GM19043 (cell line): ENCODE data around the gene CPNE7.

Source experiments
- ATAC-seq: cut with Tn5 transposase; IDR thresholded peaks from one replicate; pipeline ENCODE4 v1.9.1; 2021; ENCODE audit warnings: low read depth; ENCODE audit not compliant: unreplicated experiment

The CPNE7 gene

DNA sequence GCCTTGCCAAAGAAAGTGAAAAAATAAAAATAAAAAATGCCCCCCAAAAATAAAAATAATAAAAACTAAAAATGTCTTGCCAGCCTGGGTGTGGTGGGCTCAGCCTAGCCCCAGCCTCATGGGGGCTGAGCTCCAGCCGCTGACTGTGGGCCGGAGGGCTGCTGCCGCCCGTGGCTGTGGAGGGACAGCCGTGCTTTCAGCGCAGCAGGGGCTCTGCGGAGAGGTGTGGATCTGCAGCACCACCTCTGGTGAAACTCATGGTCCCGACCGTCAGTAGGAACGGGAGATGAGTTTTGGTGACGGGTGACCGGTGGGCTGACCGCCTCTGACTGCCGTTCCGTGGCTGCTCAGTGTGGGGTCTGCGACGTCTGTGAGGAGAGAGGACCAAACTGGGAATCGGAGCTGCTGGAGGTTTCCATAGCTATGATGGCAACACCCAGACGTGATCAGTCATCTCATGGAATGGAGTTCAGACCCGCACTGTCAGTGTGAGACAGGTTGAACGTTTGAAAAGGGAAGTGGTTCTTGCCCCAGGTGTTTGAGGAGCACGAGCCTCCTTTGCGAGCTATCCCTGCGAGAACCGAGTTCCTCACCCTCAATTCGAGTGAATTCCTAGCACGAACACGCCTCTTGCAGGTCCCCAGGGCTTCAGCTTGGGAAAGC lies 27.1 kb upstream of the CPNE7 start:
- ATAC-seq = no peak

DNA sequence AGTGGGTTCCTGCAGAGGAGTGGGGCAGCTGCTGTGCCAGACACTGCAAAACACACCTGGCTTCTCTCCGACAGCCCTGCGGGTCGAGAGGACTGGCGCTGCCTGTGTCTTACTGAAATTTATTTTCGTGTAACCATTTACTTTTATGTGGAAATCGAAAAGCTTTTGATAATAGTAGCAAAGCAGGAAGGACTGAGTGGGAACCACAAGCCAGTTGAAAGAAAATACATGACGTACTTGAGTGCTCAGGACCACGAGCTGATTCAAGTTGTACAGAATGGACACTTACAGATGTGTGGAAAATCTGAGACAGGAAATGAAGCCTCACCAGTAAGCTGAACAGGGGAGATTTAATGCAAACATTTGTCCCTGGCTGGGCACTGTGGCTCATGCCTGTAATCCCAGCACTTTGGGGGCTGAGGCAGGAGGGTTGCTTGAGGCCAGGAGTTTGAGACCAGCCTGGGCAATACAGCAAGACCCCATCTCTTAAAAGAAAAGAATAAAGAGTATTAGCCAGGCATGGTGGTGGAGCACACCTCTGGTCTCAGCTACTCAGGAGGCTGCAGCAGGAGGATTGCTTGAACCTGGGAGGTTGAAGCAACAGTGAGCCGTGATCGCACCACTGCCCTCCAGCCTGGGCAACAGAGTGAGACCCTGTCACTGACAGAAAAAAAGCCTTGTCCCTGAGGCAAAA lies 26.4 kb upstream of the CPNE7 start:
- no peak for ATAC-seq

DNA sequence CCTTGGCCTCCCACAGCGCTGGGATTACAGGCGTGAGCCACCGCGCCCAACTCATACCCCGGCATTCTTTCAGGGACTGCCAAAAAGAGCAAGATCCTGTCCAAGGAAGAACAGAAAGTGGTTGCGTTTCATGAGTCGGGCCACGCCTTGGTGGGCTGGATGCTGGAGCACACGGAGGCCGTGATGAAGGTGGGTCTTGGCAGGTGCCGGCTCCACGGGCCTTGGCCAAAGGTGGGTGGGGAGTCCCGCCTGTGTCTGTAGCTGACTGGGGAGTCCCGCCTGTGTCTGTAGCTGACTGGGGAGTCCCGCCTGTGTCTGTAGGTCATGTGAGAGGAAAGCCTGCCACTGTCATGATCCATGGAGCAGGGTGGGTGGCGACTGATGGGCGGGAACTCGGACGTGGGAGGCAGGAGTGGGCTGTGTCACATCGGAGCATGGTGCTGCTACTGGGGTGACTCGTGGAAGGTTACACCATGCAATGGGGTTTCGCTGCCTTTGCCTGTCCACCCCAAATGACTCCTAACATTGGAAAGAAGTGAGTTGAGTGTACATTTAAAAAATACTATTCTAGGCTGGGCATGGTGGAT lies 25.0 kb upstream of the CPNE7 start:
- no peak for ATAC-seq

DNA sequence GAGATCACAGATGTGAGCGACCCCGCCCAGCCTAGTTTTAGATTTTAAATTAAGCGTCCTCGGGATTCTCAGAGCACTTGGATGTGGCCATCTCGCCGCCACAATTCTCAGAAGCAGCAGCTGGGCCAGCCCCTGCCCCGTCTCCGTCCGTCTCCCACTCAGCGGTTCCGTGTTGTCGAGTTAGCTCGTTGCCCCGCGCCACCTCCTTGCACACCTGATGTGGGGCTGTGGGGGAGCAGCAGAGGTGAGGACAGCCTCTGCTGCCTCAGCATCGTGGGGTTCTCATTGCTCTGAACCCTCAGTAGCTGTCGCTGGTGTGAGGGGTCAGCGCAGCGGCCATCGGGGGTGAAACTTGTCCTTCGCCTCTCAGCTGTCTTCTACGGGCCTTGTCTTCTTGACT lies 23.2 kb upstream of the CPNE7 start:
- ATAC-seq = no peak

DNA sequence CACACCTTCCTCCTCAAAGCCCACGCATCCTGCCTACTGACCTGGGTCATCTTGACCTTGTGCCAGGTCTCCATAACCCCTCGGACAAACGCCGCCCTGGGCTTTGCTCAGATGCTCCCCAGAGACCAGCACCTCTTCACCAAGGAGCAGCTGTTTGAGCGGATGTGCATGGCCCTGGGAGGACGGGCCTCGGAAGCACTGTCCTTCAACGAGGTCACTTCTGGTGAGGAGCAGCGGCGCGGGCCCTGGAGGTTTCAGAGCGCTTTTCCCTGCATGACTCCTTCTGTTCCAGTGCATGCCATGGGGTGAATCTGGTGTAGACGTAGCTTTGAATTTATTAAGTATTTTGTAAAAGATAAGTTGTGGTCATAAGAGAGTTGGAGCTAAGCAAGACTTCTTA lies 22.6 kb upstream of the CPNE7 start:
- ATAC-seq = no peak

DNA sequence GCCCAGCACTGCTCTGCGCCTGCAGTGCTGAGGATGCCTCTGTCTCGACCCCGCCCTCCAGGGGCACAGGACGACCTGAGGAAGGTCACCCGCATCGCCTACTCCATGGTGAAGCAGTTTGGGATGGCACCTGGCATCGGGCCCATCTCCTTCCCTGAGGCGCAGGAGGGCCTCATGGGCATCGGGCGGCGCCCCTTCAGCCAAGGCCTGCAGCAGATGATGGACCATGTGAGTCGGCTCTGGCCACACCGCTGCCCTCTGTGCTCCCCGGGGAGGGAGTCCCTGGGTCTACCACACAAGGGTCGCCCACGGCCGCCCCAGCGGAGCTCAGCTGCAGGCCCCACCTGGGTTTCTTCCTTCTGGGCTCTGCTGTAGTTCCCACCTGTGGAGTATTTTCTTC lies 21.8 kb upstream of the CPNE7 start:
- ATAC-seq = no peak

DNA sequence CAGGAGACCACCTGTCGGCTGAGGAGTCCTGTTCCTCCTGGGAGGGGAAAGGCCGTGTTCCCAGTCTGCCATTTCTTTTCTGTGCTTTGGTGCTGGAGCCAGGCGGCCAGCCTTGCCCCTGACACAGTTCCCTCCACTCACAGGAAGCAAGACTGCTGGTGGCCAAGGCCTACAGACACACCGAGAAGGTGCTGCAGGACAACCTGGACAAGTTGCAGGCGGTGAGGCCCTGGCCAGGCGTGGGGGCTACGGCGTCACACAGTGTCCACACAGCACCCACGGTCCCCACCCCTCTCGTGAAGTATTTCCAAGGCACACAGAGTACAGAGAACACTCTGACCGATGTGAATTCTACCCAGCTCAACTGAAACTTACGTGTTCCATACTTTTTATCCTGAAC lies 21.2 kb upstream of the CPNE7 start:
- no peak for ATAC-seq

DNA sequence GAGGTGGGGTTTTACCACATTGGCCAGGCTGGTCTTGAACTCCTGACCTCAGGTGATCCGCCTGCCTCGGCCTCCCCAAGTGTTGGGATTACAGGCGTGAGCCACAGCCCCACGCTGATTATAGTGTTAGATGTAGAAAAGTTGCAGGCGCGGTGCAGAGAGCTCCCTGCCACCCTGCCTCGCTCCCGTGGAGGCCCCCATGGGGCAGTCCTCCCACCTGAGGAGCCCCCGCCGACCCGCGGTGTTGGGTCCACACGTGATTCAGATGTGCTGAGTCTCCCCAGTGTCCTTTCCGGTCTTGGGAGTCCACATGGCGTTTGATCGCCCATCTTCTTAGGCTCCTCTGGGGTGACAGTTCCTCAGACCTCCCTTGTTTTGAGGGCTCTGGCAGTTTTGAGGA lies 20.3 kb upstream of the CPNE7 start:
- ATAC-seq = no peak

DNA sequence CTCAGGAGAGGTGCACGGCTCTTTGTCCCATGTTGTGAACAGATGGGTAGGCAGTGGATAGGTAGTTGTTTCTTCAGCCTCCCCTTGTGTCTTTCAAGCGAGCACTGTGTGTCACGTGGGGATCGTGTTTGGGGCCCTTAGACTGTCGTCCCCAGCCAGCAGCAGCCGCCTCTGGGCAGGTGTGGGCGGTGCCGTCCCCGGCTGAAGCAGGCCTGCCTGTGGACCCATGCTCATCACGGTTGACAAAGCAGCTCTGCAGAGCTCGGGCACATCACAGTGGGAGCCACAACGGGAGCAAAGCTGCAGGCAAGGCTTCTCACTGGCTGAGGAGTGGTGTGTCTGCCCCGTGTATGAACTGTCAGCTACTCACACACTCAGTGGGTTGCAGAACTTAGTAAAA lies 19.8 kb upstream of the CPNE7 start:
- ATAC-seq = no peak

DNA sequence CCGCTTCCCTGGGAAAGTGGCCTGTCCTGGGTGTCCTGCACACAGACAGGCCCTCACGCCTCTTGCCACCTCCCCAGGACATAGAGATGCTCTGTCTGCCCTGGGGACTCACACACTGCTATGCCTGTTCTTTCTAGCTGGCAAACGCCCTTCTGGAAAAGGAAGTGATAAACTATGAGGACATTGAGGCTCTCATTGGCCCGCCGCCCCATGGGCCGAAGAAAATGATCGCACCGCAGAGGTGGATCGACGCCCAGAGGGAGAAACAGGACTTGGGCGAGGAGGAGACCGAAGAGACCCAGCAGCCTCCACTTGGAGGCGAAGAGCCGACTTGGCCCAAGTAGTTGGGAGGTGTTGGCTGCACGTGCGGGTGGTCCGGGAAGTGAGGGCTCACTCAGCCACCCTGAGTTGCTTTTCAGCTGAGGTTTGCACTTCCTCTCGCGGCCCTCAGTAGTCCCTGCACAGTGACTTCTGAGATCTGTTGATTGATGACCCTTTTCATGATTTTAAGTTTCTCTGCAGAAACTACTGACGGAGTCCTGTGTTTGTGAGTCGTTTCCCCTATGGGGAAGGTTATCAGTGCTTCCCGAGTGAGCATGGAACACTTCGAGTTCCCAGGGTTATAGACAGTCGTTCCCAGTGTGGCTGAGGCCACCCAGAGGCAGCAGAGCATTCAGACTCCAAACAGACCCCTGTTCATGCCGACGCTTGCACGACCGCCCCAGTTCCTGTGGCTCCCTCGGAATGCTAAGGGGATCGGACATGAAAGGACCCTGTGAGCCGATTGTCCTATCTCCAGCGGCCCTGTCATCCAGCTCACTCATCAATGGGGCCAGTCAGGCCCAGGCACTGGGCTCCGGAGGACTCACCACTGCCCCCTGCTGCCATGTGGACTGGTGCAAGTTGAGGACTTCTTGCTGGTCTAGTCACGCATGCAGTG lies 18.5 kb upstream of the CPNE7 start:
- ATAC-seq = no peak

DNA sequence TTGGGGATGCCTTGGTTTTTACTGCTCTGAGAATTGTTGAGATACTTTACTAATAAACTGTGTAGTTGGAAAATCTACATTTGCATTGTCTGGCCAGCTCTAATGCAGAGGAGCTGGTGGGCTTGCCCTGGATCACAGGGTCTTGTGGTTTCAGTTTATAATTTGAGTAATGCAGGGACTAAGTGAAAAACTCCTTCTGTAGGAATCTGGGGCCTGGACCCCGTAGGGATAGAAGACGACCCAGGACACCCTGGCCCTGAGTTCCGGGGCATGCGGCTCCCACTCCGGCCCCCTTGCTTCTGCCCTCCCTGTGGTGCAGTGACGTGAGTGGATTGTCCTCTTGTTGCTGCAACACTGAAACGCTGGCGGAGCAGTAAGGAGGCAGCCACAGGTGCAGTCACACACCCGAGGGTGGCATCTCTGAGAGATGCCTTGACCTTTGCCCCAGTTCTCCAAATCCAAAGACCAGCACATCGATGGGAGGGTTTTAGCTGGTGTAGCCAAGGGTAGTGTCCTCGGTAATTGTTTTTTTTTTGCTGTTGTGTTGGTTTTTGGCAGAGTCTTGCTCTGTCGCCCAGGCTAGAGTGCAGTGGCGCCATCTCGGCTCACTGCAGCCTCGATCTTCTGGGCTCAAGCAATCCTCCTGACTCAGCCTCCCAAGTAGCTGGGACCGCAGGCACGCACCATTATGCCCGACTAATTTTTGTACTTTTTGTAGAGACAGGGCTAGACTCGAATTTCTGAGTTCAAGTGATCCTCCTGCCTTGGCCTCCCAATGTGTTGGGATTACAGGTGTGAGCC lies 17.7 kb upstream of the CPNE7 start:
- ATAC-seq = no peak

DNA sequence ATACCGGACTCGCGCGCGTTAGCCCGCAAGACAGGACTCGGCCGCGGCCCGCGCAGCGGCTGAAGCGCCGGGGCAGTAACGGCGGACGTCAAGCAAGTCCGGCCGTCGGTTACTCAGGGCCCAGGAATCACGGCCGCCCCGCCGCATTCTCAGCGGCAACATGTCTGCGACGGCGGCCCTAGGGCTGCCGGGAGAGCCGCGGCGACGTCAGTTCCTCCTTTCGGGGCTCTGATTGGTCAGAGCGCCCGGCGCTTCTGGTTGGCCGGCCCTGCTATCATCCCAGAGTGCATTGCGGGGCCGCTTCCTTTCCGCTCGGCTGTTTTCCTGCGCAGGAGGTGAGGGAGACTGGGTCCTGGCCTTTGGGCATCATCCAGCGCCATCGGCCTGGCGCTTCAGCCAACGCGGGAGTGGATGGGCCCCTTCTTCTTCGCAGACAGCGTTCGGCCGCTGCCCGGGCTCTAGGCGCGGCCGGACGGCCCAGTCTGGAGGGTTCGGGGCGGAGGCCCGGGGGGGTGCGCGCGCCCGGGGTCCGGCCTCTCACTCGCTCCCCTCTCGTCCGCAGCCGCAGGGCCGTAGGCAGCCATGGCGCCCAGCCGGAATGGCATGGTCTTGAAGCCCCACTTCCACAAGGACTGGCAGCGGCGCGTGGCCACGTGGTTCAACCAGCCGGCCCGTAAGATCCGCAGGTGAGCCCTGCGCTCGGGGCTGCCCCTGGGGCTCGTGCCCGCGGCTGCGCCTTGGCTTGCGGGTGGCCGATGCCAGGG lies 15.0 kb upstream of the CPNE7 start, which contains the start of gene RPL13:
TSS of gene RPL13 (plus strand) at position 305 of the 764 bp plus-strand sequence. CDS start at position 583, 278 bp downstream.
- ATAC-seq = peak; percentile 88

DNA sequence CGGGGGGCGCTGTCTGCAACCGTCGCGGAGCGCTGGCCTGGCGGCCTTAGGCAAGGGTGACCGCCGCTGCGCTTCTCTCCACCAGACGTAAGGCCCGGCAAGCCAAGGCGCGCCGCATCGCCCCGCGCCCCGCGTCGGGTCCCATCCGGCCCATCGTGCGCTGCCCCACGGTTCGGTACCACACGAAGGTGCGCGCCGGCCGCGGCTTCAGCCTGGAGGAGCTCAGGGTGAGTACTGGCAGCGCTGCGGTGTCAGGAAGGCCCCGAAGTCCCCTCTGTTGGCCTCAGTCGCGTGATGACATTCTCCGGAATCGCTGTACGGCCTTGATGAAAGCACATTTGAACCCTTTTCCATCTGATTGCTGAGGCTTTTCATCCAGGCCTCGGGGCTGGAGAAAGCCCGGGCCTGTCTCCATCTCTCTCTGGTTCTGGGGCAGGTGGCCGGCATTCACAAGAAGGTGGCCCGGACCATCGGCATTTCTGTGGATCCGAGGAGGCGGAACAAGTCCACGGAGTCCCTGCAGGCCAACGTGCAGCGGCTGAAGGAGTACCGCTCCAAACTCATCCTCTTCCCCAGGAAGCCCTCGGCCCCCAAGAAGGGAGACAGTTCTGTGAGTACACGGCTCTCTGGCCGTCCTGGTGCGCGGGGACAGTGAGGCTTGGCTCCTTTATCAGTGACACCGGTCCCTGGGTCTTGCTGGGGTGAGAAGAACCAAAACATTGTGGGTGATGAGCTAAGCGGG lies 14.2 kb upstream of the CPNE7 start:
- ATAC-seq = no peak

DNA sequence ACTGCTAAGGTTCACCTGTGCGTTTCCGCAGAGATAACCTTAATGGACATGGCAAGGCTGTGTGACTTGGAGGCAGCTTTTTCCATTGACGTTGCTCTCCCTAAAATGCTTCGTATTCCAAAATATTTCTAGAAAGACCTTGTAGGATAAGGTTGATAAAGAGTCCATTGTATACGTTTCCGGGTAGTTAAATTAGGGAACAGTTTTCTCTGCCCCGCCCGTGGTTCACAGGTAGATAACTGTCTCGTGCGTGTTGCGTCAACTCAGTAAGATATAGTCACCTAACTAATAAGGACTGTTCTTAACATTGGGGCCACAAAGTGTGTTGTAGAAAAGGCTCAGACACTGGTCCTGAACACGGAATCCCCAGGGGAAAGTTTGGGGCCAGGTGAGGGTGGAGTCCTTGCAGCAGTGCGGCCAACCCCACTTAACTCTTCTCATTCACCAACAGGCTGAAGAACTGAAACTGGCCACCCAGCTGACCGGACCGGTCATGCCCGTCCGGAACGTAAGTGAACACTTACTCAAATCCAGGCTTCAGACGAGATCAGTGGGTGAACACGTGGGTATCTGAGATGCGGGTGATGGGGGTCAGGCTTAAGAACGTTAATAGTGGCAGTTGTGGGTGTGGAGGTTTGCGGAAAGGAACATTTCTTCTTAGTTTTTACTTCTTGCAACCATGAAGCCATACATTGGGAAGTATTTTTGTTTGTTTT lies 13.5 kb upstream of the CPNE7 start:
- no peak for ATAC-seq

DNA sequence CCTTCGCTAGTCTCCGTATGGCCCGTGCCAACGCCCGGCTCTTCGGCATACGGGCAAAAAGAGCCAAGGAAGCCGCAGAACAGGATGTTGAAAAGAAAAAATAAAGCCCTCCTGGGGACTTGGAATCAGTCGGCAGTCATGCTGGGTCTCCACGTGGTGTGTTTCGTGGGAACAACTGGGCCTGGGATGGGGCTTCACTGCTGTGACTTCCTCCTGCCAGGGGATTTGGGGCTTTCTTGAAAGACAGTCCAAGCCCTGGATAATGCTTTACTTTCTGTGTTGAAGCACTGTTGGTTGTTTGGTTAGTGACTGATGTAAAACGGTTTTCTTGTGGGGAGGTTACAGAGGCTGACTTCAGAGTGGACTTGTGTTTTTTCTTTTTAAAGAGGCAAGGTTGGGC lies 12.6 kb upstream of the CPNE7 start:
- no peak for ATAC-seq

DNA sequence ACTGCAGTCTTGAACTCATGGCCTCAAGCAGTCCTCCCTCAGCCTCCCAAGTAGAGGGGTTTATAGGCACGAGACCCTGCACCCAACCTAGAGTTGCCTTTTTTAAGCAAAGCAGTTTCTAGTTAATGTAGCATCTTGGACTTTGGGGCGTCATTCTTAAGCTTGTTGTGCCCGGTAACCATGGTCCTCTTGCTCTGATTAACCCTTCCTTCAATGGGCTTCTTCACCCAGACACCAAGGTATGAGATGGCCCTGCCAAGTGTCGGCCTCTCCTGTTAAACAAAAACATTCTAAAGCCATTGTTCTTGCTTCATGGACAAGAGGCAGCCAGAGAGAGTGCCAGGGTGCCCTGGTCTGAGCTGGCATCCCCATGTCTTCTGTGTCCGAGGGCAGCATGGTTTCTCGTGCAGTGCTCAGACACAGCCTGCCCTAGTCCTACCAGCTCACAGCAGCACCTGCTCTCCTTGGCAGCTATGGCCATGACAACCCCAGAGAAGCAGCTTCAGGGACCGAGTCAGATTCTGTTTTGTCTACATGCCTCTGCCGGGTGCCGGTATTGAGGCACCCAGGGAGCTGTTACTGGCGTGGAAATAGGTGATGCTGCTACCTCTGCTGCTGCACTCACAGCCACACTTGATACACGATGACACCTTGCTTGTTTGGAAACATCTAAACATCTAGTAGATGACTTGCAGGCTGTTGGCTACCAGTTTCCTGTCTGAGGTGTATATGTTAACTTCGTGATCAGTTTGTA lies 11.7 kb upstream of the CPNE7 start:
- no peak for ATAC-seq

DNA sequence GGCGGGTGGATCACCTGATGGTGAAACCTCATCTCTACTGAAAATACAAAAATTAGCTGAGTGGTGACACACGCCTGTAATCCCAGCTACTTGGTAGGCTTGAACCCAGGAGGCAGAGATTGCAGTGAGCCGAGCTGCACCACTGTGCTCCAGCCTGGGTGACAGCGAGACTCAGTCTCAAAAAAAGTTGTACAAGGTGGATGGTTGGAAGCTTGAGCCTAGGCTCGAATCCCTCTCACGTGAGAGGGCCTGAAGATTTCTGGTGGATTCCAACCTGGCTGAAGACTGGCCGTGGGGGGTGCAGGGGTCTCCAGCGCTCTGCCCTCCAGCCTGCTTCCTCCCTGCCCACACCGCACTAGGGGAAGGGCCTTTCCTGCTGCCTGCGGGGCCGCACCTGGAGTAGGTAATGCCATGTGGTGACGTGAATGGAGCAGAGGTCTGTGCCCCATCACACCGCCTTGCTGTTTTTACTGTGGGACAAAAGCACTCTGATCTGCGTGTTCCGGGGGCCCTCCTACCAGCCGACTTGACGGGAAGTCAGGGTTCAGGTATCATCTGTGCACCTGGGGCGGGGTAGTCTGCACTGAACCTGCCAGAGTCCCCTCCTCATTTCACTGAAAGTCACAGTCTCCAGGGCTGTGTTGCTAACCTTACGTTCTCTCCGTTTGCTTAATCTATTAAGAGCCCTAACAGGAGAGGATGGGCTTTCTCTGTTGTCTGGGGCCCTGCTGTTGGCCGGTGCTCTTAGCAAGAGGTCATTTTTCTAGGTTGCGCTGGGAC lies 10.9 kb upstream of the CPNE7 start:
- ATAC-seq = no peak
